Subcutaneous adipose tissue (tissue), 4 donors: ENCODE measurements around the gene MYO1B. TPM values are rescaled to one million over a fixed set of nuclear protein-coding genes. Genes with fewer than 3 reads are reported as not detected.

ENCODE experiments used
- CTCF ChIP-seq: fragments of 450-650 bp; IDR thresholded peaks from one replicate; pipeline ENCODE4 v1.5.1; 2016; ENCODE audit warnings: low read depth, mild to moderate bottlenecking, control low read depth, antibody characterized with exemption, moderate library complexity
- total RNA-seq, 4 donors: library from RNA; depleted of rRNA; stranded (reverse); fragments of >200 nt; gene quantifications; one replicate each; pipeline ENCODE4 v1.1.0, GENCODE V29; 2016

MYO1B gene
- total RNA-seq, 4 donors from 2014 or later = 34.3 to 102 (median 59.3) TPM

GRCh38 chr2:191430476-191430875 is 185.3 kb downstream of the MYO1B start:
- no peak for TF ChIP-seq CTCF

GRCh38 chr2:191432121-191432520 is 186.9 kb downstream of the MYO1B start:
- no peak for TF ChIP-seq CTCF

- no peak for TF ChIP-seq CTCF
Observed at GRCh38 chr2:191434072-191434471, 188.9 kb downstream of the MYO1B start.

- TF ChIP-seq CTCF = no peak
Observed at GRCh38 chr2:191435141-191435540, 189.9 kb downstream of the MYO1B start.

- TF ChIP-seq CTCF = no peak
Observed at GRCh38 chr2:191436368-191437055, 191.3 kb downstream of the MYO1B start.

GRCh38 chr2:191439481-191439880 is 194.3 kb downstream of the MYO1B start:
- no peak for TF ChIP-seq CTCF

- no peak for TF ChIP-seq CTCF
Observed at GRCh38 chr2:191441496-191442214, 196.5 kb downstream of the MYO1B start.
